ENCODE data around the gene SRM.

DNA sequence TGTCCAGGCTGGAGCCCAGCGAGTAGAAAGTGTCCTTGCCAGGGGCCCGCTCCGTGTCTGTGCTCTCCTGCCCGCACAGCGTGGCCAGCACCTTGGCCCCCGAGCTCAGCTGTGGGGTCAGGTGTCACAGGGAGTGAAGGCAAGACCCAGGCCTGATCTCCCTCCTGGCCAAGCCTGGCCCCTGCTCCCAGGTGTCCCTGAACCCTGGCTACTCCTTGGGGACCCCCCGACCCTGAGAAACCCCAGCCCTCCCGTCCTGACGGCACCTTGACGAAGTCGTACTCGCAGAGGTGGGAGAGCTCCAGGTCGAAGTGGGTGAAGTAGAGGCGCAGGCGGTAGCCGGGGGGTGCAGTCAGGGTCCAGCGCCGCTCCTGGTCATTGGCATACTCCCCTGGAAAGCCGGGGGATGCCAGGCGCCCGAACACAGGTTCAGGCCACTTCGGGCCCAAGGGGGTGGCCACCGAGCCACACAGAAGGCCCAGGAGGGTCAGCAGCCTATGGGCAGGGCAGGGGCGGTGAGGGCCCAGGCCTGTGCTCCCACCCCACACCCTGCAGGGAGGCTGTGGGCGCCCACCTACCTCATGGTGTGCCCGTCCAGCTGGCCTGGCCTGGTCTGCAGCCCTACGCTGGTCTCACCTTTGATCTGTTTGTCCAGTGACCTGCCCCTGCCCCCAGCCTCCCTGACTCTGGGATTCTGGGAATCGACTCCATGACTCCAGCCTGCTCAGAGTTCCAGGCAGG is 13.0 kb downstream of the SRM start, which contains the start of gene MASP2:
- TF ChIP-seq POLR2A (IDR thresholded peaks at IDR 0.05), result no peak
- TF ChIP-seq, protein P1, sequence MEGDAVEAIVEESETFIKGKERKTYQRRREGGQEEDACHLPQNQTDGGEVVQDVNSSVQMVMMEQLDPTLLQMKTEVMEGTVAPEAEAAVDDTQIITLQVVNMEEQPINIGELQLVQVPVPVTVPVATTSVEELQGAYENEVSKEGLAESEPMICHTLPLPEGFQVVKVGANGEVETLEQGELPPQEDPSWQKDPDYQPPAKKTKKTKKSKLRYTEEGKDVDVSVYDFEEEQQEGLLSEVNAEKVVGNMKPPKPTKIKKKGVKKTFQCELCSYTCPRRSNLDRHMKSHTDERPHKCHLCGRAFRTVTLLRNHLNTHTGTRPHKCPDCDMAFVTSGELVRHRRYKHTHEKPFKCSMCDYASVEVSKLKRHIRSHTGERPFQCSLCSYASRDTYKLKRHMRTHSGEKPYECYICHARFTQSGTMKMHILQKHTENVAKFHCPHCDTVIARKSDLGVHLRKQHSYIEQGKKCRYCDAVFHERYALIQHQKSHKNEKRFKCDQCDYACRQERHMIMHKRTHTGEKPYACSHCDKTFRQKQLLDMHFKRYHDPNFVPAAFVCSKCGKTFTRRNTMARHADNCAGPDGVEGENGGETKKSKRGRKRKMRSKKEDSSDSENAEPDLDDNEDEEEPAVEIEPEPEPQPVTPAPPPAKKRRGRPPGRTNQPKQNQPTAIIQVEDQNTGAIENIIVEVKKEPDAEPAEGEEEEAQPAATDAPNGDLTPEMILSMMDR (IDR thresholded peaks at IDR 0.05), result no peak
